GM21576 (cell line): ENCODE data around the gene SPTSSA.
"Not testable (repeated sequence)": the region's sequence is repeated elsewhere in the genome, so short reads cannot be mapped to it uniquely, and the experiment has no call there.

Experiments
- ATAC-seq: cut with Tn5 transposase; IDR thresholded peaks from one replicate; pipeline ENCODE4 v1.9.1; 2021; ENCODE audit warnings: mild to moderate bottlenecking, moderate library complexity; ENCODE audit not compliant: unreplicated experiment

SPTSSA gene

GRCh38 chr14:34462132-34462893 is at the start of gene SPTSSA:
SPTSSA (minus strand) TSS chr14:34462240; CDS start chr14:34462207, 33 bp downstream.
- ATAC-seq, result peak; percentile 84

- no peak for ATAC-seq
Observed at GRCh38 chr14:34507884-34508283, 45.8 kb upstream of the SPTSSA start.

GRCh38 chr14:34507459-34507858 is 45.4 kb upstream of the SPTSSA start:
- no peak for ATAC-seq

GRCh38 chr14:34505124-34505491 is 43.1 kb upstream of the SPTSSA start:
- ATAC-seq, result not testable (repeated sequence)

GRCh38 chr14:34504027-34504426 is 42.0 kb upstream of the SPTSSA start:
- not testable (repeated sequence) for ATAC-seq

GRCh38 chr14:34502545-34503225 is 40.6 kb upstream of the SPTSSA start:
- no peak for ATAC-seq

- no peak for ATAC-seq
Observed at GRCh38 chr14:34502001-34502400, 40.0 kb upstream of the SPTSSA start.

- no peak for ATAC-seq
Observed at GRCh38 chr14:34501004-34501580, 39.1 kb upstream of the SPTSSA start.

- no peak for ATAC-seq
Observed at GRCh38 chr14:34498684-34499412, 36.8 kb upstream of the SPTSSA start.

GRCh38 chr14:34496679-34497513 is 34.9 kb upstream of the SPTSSA start:
- ATAC-seq, result no peak

- no peak for ATAC-seq
Observed at GRCh38 chr14:34496007-34496678, 34.1 kb upstream of the SPTSSA start.

- no peak for ATAC-seq
Observed at GRCh38 chr14:34489324-34489723, 27.3 kb upstream of the SPTSSA start.

GRCh38 chr14:34488528-34488927 is 26.5 kb upstream of the SPTSSA start:
- ATAC-seq, result no peak

- no peak for ATAC-seq
Observed at GRCh38 chr14:34484726-34485125, 22.7 kb upstream of the SPTSSA start.

GRCh38 chr14:34482463-34482862 is 20.4 kb upstream of the SPTSSA start:
- no peak for ATAC-seq

- no peak for ATAC-seq
Observed at GRCh38 chr14:34479694-34480093, 17.7 kb upstream of the SPTSSA start.

GRCh38 chr14:34478261-34478660 is 16.2 kb upstream of the SPTSSA start:
- no peak for ATAC-seq

GRCh38 chr14:34476036-34476435 is 14.0 kb upstream of the SPTSSA start:
- ATAC-seq, result not testable (repeated sequence)

- no peak for ATAC-seq
Observed at GRCh38 chr14:34475163-34475562, 13.1 kb upstream of the SPTSSA start.

GRCh38 chr14:34474187-34474679 is 12.2 kb upstream of the SPTSSA start:
- ATAC-seq, result no peak
